ENCODE data around the gene AQP12A. TPM values are rescaled to one million over a fixed set of nuclear protein-coding genes. Genes with fewer than 3 reads are reported as not detected.

Gene AQP12A
- total and polyA plus RNA-seq, 12 donors, result not detected

GRCh38 chr2:240720686-240721595, 29.3 kb downstream of the AQP12A start:
- Histone ChIP-seq H3K4me3 (no peak overlapping the region), H3K27me3 (no peaks in the 10 kb centered on the region), H3K27ac (no peak overlapping the region), H3K36me3 (replicated peaks in 1 of 2) (no peaks in the 10 kb centered on the region), H3K9me3 (replicated peaks in 1 of 3) (no peaks in the 10 kb centered on the region), H3K4me1 (replicated peaks in 1 of 2) (no peaks in the 10 kb centered on the region)
- DNase-seq, result no peak
- TF ChIP-seq CTCF (IDR thresholded peaks at IDR 0.05) (no peak), POLR2A (IDR thresholded peaks at IDR 0.05) (no peak)
- WGBS, 4 donors, result 80 to 88% (median 86%) methylated on average over 13 to 25 of the region's 25 CpGs
- intact Hi-C loops (cut with DNase I), result no loop called here

DNA sequence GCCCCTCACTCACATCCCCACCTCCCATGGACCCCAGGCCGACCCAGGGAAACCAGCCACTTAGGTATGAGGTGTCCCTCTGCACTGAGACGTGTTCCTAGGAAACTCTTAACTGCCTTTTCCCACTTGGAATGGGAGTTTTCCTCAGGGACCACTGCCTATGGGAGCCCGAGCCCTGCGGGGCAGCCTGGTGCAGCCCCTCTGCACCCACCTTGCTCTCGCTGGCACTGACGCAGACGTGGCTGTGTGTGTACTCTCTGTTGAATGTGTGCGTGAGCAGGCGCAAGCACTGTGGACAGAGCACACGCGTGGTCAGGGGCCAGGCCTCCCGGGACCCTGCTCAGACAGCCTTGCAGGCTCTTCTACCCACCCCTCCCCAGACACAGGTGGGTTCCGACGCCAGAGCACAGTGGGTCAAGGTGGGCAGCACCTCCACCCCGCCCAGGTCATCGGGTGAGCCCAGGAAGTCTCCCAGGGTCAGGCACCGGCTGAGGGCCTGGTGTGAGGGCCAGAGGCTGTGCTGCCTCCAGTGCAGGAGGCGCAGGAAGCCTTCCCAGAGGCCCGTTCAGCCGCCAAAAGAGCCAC, 30.0 kb downstream of the AQP12A start:
- Histone ChIP-seq H3K27me3 (no peaks in the 10 kb centered on the region), H3K36me3 (replicated peaks in 1 of 2) (no peaks in the 10 kb centered on the region), H3K27ac (no peak overlapping the region), H3K9me3 (replicated peaks in 1 of 3) (no peaks in the 10 kb centered on the region), H3K4me3 (no peak overlapping the region), H3K4me1 (replicated peaks in 1 of 2) (no peaks in the 10 kb centered on the region)
- DNase-seq, result no peak
- WGBS, 4 donors, result 84 to 93% (median 89%) methylated on average over 6 to 20 of the region's 20 CpGs
- TF ChIP-seq POLR2A (IDR thresholded peaks at IDR 0.05) (no peak), CTCF (IDR thresholded peaks at IDR 0.05) (no peak)
- intact Hi-C loops (cut with DNase I), result no loop called here

GRCh38 chr2:240722376-240722775, 30.7 kb downstream of the AQP12A start:
- Histone ChIP-seq H3K36me3 (replicated peaks in 1 of 2) (no peaks in the 10 kb centered on the region), H3K27me3 (no peaks in the 10 kb centered on the region), H3K27ac (no peak overlapping the region), H3K4me1 (replicated peaks in 1 of 2) (no peaks in the 10 kb centered on the region), H3K9me3 (replicated peaks in 1 of 3) (no peaks in the 10 kb centered on the region), H3K4me3 (no peak overlapping the region)
- intact Hi-C loops (cut with DNase I), result no loop called here
- no peak for DNase-seq
- 72 to 93% (median 88%) methylated on average over 4 to 16 of the region's 16 CpGs; no CpG with 5 or more reads in 1 of the 4 donors for WGBS, 4 donors
- no peak for TF ChIP-seq POLR2A (IDR thresholded peaks at IDR 0.05)

DNA sequence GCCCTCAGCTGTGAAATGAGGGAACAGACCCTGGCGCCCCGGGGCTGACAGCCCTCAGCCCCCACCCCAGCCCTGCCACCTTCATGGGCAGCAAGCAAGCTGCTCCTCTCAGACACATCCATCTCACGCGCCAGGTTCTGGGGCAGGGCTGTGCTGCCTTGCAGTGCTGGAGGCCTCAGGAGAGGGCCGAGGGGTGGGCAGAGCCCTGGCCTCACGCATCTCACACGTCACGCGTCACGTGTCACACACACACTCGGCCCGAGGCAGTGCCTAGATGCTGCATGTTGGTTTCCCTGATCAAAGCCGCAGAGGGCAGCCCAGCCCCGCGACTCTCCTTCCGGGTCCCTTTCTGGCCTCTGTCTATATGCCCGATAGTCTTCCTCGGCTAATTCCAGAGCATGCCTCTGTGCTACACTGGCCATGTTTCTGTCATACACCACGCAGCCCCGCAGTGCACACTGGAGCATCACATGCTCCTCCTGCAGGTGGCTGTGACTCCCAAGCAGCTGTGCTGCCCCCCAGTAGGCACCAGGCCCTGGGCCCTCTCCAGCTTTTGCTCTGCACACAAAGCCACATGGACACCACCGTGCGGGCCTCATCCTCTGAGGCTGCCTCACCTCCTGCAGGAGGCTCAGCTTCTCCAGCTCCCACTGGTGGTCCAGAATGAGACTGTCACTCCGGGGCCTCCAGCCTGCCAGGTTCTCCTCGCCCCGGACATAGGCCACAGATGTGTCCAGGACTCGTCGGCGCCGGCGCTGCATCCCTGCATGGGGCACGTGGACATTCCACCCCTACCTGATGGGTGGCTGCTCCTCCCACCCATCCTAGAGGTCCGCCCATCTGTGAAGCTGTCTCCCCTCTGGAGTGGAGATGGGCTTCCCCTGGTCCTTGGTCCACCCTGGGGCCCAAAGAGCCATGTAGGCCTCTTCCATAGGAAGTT, 31.4 kb downstream of the AQP12A start:
- TF ChIP-seq CTCF (IDR thresholded peaks at IDR 0.05) (no peak), POLR2A (IDR thresholded peaks at IDR 0.05) (no peak)
- no peaks in the 10 kb centered on the region for H3K36me3 ChIP-seq (replicated peaks in 1 of 2)

More for the DNA sequence above, 31.4 kb downstream of the AQP12A start:
- no peak overlapping the region for H3K27ac ChIP-seq
- 84 to 88% (median 88%) methylated on average over 21 to 32 of the region's 32 CpGs for WGBS, 4 donors
- no peak for DNase-seq
- H3K4me3 ChIP-seq, result no peak overlapping the region
- no peaks in the 10 kb centered on the region for H3K9me3 ChIP-seq (replicated peaks in 1 of 3)
- H3K4me1 ChIP-seq (replicated peaks in 1 of 2), result no peaks in the 10 kb centered on the region
- intact Hi-C loops (cut with DNase I), result no loop called here
- no peaks in the 10 kb centered on the region for H3K27me3 ChIP-seq

Data from adrenal gland (tissue), 12 donors.